ENCODE data around the gene WDR90.

DNA sequence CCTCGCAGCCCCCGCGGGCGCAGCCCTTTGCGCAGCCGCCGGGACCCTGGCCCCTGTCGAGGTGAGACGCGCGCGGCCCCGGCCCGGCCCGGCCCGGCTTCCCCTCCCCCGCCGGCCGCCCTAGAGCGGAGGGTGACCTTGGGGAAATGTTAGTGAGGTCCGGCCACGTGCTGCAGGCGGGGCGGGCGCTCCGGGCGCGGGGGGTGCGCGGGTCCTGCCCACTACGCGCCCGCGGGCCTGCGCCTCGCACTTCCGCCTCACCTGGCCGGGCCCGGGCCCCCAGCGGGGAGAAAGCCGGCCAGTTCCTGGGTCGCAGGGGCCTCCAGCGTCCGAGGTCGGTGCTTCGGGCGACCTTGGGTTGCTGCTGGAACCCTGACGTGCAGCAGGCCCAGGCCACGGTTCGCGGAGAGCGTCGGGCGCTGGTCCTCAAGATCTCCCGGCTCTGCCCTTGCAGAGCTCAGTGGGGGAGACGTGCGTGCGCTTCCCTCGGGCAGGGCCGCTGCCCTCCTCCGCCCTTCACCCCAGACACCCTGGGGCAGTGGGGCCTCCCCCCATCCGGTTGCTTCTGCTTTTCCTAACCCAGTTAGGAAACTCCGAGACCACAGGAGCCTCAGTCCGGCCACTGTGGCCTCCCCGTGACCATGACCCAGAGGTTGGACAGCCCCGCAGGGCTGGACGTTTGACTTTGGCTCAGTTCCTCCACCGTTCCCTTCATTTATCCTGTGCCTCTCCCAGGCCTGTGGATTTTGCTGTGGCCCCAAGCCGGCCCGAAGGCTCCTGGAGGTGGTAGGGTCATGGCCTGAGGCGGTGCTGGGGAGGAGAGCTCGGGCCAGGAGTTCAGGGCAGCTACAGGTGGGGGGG, 6.7 kb upstream of the WDR90 start:
- TF ChIP-seq, protein P1, sequence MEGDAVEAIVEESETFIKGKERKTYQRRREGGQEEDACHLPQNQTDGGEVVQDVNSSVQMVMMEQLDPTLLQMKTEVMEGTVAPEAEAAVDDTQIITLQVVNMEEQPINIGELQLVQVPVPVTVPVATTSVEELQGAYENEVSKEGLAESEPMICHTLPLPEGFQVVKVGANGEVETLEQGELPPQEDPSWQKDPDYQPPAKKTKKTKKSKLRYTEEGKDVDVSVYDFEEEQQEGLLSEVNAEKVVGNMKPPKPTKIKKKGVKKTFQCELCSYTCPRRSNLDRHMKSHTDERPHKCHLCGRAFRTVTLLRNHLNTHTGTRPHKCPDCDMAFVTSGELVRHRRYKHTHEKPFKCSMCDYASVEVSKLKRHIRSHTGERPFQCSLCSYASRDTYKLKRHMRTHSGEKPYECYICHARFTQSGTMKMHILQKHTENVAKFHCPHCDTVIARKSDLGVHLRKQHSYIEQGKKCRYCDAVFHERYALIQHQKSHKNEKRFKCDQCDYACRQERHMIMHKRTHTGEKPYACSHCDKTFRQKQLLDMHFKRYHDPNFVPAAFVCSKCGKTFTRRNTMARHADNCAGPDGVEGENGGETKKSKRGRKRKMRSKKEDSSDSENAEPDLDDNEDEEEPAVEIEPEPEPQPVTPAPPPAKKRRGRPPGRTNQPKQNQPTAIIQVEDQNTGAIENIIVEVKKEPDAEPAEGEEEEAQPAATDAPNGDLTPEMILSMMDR (IDR thresholded peaks at IDR 0.05) = no peak
- no peak for TF ChIP-seq POLR2A (IDR thresholded peaks at IDR 0.05)

Data from adrenal gland (tissue), 5 donors.